Natural killer cell (primary cell): ENCODE data around the gene SHMT2. TPM values are rescaled to one million over a fixed set of nuclear protein-coding genes. Genes with fewer than 3 reads are reported as not detected.

Source experiments
- ATAC-seq, 3 donors: fragments of 150-1000 bp in 2 of 3; fragments of 200-7000 bp in 1 of 3; cut with Tn5 transposase; 1 replicate in 1 of 3; 2 replicates in 2 of 3; pipeline ENCODE4 v1.10.0; 2021; ENCODE audit warnings: mild to moderate bottlenecking in 2 of 3, moderate library complexity in 2 of 3
- DNase-seq, 2 donors: peaks; one replicate each; pipeline versions ENCODE4 v3.0.0 to v3.0.0-alpha.2; 2013 to 2021; ENCODE audit warnings: mixed read lengths in 1 of 2
- H3K27ac ChIP-seq: one replicate; pipeline ENCODE4 v1.5.1; 2013; ENCODE audit warnings: mild to moderate bottlenecking, low read length
- H3K27me3 ChIP-seq: one replicate; pipeline ENCODE4 v1.6.1; 2013; ENCODE audit warnings: low read length; ENCODE audit not compliant: control insufficient read depth, insufficient read depth
- H3K36me3 ChIP-seq: one replicate; pipeline ENCODE4 v1.6.1; 2013; ENCODE audit warnings: low read length; ENCODE audit not compliant: control insufficient read depth, insufficient read depth
- H3K4me1 ChIP-seq: one replicate; pipeline ENCODE4 v1.6.1; 2013; ENCODE audit warnings: low read length; ENCODE audit not compliant: control insufficient read depth, insufficient read depth
- H3K4me3 ChIP-seq: one replicate; pipeline ENCODE4 v1.5.1; 2013; ENCODE audit warnings: low read length
- H3K9me3 ChIP-seq: one replicate; pipeline ENCODE4 v1.6.1; 2013; ENCODE audit warnings: low read length; ENCODE audit not compliant: control insufficient read depth, insufficient read depth
- H3K27ac Mint-ChIP-seq, 2 donors: one replicate each; pipeline ENCODE4 v1.8.0; 2022; ENCODE audit warnings: mild to moderate bottlenecking in 2 of 2, mixed read lengths in 2 of 2, moderate library complexity in 1 of 2
- H3K27me3 Mint-ChIP-seq, 2 donors: one replicate each; pipeline ENCODE4 v1.8.0; 2022; ENCODE audit warnings: low read depth in 2 of 2, mixed read lengths in 2 of 2
- H3K36me3 Mint-ChIP-seq: one replicate; pipeline ENCODE4 v1.8.0; 2022; ENCODE audit warnings: mixed read lengths
- H3K4me1 Mint-ChIP-seq, 2 donors: one replicate each; pipeline ENCODE4 v1.8.0; 2022; ENCODE audit warnings: mixed read lengths in 2 of 2
- H3K4me3 Mint-ChIP-seq: one replicate; pipeline ENCODE4 v1.8.0; 2022; ENCODE audit warnings: mild to moderate bottlenecking, moderate library complexity, mixed read lengths
- H3K9me3 Mint-ChIP-seq, 2 donors: one replicate each; pipeline ENCODE4 v1.8.0; 2022; ENCODE audit warnings: mixed read lengths in 2 of 2
- CTCF ChIP-seq: fragments of 200-600 bp; IDR thresholded peaks from one replicate; pipeline ENCODE4 v1.8.0; 2022; ENCODE audit warnings: antibody characterized with exemption
- WGBS: methylation state at CpG from one replicate; pipeline ENCODE4 v1.1.7; 2013; ENCODE audit warnings: missing lambda C conversion rate; ENCODE audit not compliant: insufficient coverage; 5-methylcytosine and 5-hydroxymethylcytosine counted together
- intact Hi-C: fragments of 100-400 bp; cut with micrococcal nuclease; formaldehyde crosslinking; loops from one replicate; pipeline ENCODE4 v1.14.2; 2022
- total RNA-seq, 4 donors: library from RNA; stranded (reverse); fragments of 120-200 nt in 1 of 4; gene quantifications; one replicate each; pipeline versions ENCODE4 v1.2.3 to v1.2.4, GENCODE V29; 2013 to 2022

Gene SHMT2
- total RNA-seq, 3 donors from 2014 or later (not counting 1 experiment from before 2014, with no cell fraction given): 28.6 to 39.3 (median 34.9) TPM

GRCh38 chr12:57195611-57196371 is 33.7 kb upstream of the SHMT2 start:
- peaks cover 9 to 13% of the 10 kb centered on the region in 2 donors for H3K4me1 Mint-ChIP-seq
- H3K36me3 ChIP-seq: no peaks in the 10 kb centered on the region
- H3K4me3 ChIP-seq: no peak overlapping the region
- peaks cover 17% of the 10 kb centered on the region for H3K4me1 ChIP-seq
- no peaks in the 10 kb centered on the region for H3K9me3 ChIP-seq
- no peak overlapping the region for H3K27ac ChIP-seq
- 49% methylated on average over 34 of the region's 34 CpGs for WGBS
- peak overlapping the region; percentile 59 for H3K4me3 Mint-ChIP-seq
- intact Hi-C loops: no loop called here
- H3K27me3 ChIP-seq: no peaks in the 10 kb centered on the region
- no peaks in the 10 kb centered on the region for H3K9me3 Mint-ChIP-seq
- ATAC-seq (peak; percentile 55 to 85 (median 84)), DNase-seq (peak in 1 of 2 donors; percentile 39)
- no peak overlapping the region for H3K27ac Mint-ChIP-seq
- TF ChIP-seq CTCF: no peak
- peaks cover 7 to 15% of the 10 kb centered on the region in 2 donors for H3K27me3 Mint-ChIP-seq
- no peaks in the 10 kb centered on the region for H3K36me3 Mint-ChIP-seq

GRCh38 chr12:57196439-57196838 is 33.1 kb upstream of the SHMT2 start:
- Histone ChIP-seq H3K9me3 (no peaks in the 10 kb centered on the region), H3K4me3 (no peak overlapping the region), H3K27ac (no peak overlapping the region), H3K36me3 (no peaks in the 10 kb centered on the region), H3K27me3 (no peaks in the 10 kb centered on the region), H3K4me1 (peaks cover 17% of the 10 kb centered on the region)
- no peaks in the 10 kb centered on the region for H3K36me3 Mint-ChIP-seq
- H3K4me3 Mint-ChIP-seq: no peak overlapping the region
- no peak overlapping the region for H3K27ac Mint-ChIP-seq
- WGBS: 83% methylated on average over 4 of the region's 4 CpGs
- no peak for TF ChIP-seq CTCF
- peaks cover 9 to 13% of the 10 kb centered on the region in 2 donors for H3K4me1 Mint-ChIP-seq
- H3K27me3 Mint-ChIP-seq: peaks cover 7 to 15% of the 10 kb centered on the region in 2 donors
- intact Hi-C loops: no loop called here
- ATAC-seq: no peak
- DNase-seq: no peak
- H3K9me3 Mint-ChIP-seq: no peaks in the 10 kb centered on the region

GRCh38 chr12:57196956-57197355 is 32.6 kb upstream of the SHMT2 start:
- intact Hi-C loops: no loop called here
- no peak for ATAC-seq
- Mint-ChIP-seq H3K27me3 (peaks cover 7 to 15% of the 10 kb centered on the region in 2 donors), H3K9me3 (no peaks in the 10 kb centered on the region), H3K36me3 (no peaks in the 10 kb centered on the region), H3K27ac (no peak overlapping the region), H3K4me1 (peaks cover 9 to 13% of the 10 kb centered on the region in 2 donors), H3K4me3 (no peak overlapping the region)
- Histone ChIP-seq H3K27ac (no peak overlapping the region), H3K27me3 (no peaks in the 10 kb centered on the region), H3K9me3 (no peaks in the 10 kb centered on the region), H3K36me3 (no peaks in the 10 kb centered on the region), H3K4me1 (peaks cover 17% of the 10 kb centered on the region), H3K4me3 (no peak overlapping the region)
- no peak for TF ChIP-seq CTCF
- no peak for DNase-seq
- 94% methylated on average over 22 of the region's 22 CpGs for WGBS
